ENCODE results near the gene RPTOR. TPM values are rescaled to one million over a fixed set of nuclear protein-coding genes. Genes with fewer than 3 reads are reported as not detected.

Gene RPTOR
- total RNA-seq, 3 donors from 2014 or later (not counting 1 experiment from before 2014, with no cell fraction given) = 49.2 to 63.6 (median 55.4) TPM

DNA sequence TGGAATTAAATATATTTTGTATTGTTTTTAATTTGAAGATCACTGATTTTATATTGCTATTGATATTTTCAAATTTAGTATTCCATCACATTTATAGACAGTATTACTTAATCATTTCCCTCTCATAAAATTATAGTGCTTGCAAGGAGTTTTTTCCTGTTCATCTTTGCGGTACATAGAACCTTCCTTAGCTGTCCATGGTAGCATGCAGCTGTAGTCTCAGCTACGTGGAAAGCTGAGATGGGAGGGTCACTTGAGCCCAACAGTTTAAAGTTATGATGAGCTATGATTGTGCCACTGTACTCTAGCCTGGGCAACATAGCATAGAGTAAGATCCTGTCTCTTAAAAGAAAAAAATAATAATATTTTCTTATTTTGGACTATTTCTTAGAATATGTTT lies 231.2 kb downstream of the RPTOR start:
- Histone ChIP-seq H3K9me3 (ENCODE audit: control insufficient read depth, insufficient read depth, low read length) (no peaks in the 10 kb centered on the region), H3K36me3 (ENCODE audit: control insufficient read depth, insufficient read depth, low read length) (no peaks in the 10 kb centered on the region), H3K27ac (ENCODE audit: low read length) (no peak overlapping the region), H3K4me1 (ENCODE audit: control insufficient read depth, insufficient read depth, low read length) (peaks cover 26% of the 10 kb centered on the region), H3K4me3 (ENCODE audit: low read length) (no peak overlapping the region), H3K27me3 (ENCODE audit: control insufficient read depth, insufficient read depth, low read length) (no peaks in the 10 kb centered on the region)
- no peak for TF ChIP-seq CTCF (IDR thresholded peaks at IDR 0.05)
- no peaks in the 10 kb centered on the region for H3K27me3 Mint-ChIP-seq (ENCODE audit: low read depth in 2 of 2)
- peaks cover 10% of the 10 kb centered on the region for H3K36me3 Mint-ChIP-seq
- 93% methylated on average over 2 of the region's 2 CpGs for WGBS (ENCODE audit: insufficient coverage)
- no peak overlapping the region for H3K4me3 Mint-ChIP-seq
- intact Hi-C loops (cut with micrococcal nuclease) = no loop called here
- DNase-seq (no peak), ATAC-seq (no peak)
- H3K4me1 Mint-ChIP-seq = peaks cover 24 to 32% of the 10 kb centered on the region in 2 donors
- no peaks in the 10 kb centered on the region for H3K9me3 Mint-ChIP-seq
- H3K27ac Mint-ChIP-seq = no peak overlapping the region

- Mint-ChIP-seq H3K4me1 (peaks cover 33 to 38% of the 10 kb centered on the region in 2 donors), H3K27ac (no peak overlapping the region), H3K4me3 (no peak overlapping the region), H3K27me3 (ENCODE audit: low read depth in 2 of 2) (no peaks in the 10 kb centered on the region), H3K36me3 (peaks cover 10% of the 10 kb centered on the region), H3K9me3 (no peaks in the 10 kb centered on the region)
- Histone ChIP-seq H3K9me3 (ENCODE audit: control insufficient read depth, insufficient read depth, low read length) (no peaks in the 10 kb centered on the region), H3K36me3 (ENCODE audit: control insufficient read depth, insufficient read depth, low read length) (no peaks in the 10 kb centered on the region), H3K4me3 (ENCODE audit: low read length) (no peak overlapping the region), H3K4me1 (ENCODE audit: control insufficient read depth, insufficient read depth, low read length) (peaks cover 40% of the 10 kb centered on the region), H3K27me3 (ENCODE audit: control insufficient read depth, insufficient read depth, low read length) (no peaks in the 10 kb centered on the region), H3K27ac (ENCODE audit: low read length) (no peak overlapping the region)
- DNase-seq (no peak), ATAC-seq (no peak)
- intact Hi-C loops (cut with micrococcal nuclease) = no loop called here
- TF ChIP-seq CTCF (IDR thresholded peaks at IDR 0.05) = no peak
- 98% methylated on average over 6 of the region's 6 CpGs for WGBS (ENCODE audit: insufficient coverage)
Observed at GRCh38 chr17:80777274-80777673, 232.6 kb downstream of the RPTOR start.

DNA sequence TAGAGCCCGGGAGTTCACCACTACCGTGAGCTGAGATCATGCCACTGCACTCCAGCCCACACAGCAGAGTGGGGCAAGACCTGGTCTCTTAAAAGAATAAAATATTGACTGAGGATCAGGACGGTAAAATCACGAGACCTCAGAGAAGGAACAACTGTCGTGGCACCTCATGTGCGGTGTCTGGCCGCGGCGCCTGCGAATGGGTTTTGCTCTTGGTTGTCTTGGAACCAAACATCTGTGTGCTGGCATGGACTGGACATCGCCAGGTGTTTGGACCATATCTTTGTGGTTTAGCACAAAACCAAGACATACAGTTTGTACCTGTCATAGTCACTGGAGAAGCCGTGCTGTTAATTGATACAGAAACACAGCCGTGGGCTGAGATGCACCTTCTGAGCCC lies 234.1 kb downstream of the RPTOR start:
- intact Hi-C loops (cut with micrococcal nuclease) = no loop called here
- Mint-ChIP-seq H3K9me3 (no peaks in the 10 kb centered on the region), H3K4me1 (peaks cover 47 to 53% of the 10 kb centered on the region in 2 donors), H3K36me3 (peaks cover 10% of the 10 kb centered on the region), H3K27ac (no peak overlapping the region), H3K4me3 (no peak overlapping the region), H3K27me3 (ENCODE audit: low read depth in 2 of 2) (no peaks in the 10 kb centered on the region)
- no peaks in the 10 kb centered on the region for H3K9me3 ChIP-seq (ENCODE audit: control insufficient read depth, insufficient read depth, low read length)
- no peak for DNase-seq
- no peak for ATAC-seq
- TF ChIP-seq CTCF (IDR thresholded peaks at IDR 0.05) = no peak
- peaks cover 52% of the 10 kb centered on the region for H3K4me1 ChIP-seq (ENCODE audit: control insufficient read depth, insufficient read depth, low read length)
- no peak overlapping the region for H3K4me3 ChIP-seq (ENCODE audit: low read length)
- WGBS (ENCODE audit: insufficient coverage) = 95% methylated on average over 13 of the region's 13 CpGs
- H3K27me3 ChIP-seq (ENCODE audit: control insufficient read depth, insufficient read depth, low read length) = no peaks in the 10 kb centered on the region
- H3K27ac ChIP-seq (ENCODE audit: low read length) = no peak overlapping the region
- no peaks in the 10 kb centered on the region for H3K36me3 ChIP-seq (ENCODE audit: control insufficient read depth, insufficient read depth, low read length)

DNA sequence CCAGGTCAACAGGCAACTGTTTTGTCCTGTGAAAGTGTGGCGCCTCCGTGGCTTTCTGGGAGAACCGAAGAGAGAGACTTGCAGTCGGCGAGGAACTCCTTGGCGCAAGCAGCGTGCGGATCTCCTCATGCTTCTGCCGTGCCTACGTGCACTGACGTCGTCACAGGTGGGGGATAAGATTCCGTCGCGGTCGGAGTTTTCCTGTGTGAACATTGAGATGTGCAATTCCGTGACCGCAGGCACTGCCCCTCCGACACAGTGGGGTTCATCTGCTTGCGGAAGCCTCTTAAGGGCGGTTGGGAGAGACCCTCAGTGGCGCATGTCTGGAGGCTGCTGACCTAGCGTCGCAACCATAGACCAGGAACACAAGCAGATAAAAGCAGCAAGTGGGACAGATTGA lies 234.7 kb downstream of the RPTOR start:
- ATAC-seq (no peak), DNase-seq (no peak)
- no peaks in the 10 kb centered on the region for H3K9me3 Mint-ChIP-seq
- peaks cover 43 to 54% of the 10 kb centered on the region in 2 donors for H3K4me1 Mint-ChIP-seq
- H3K36me3 Mint-ChIP-seq = peaks cover 10% of the 10 kb centered on the region
- no peak overlapping the region for H3K4me3 Mint-ChIP-seq
- no peak for TF ChIP-seq CTCF (IDR thresholded peaks at IDR 0.05)
- Histone ChIP-seq H3K36me3 (ENCODE audit: control insufficient read depth, insufficient read depth, low read length) (no peaks in the 10 kb centered on the region), H3K27ac (ENCODE audit: low read length) (no peak overlapping the region), H3K27me3 (ENCODE audit: control insufficient read depth, insufficient read depth, low read length) (no peaks in the 10 kb centered on the region), H3K9me3 (ENCODE audit: control insufficient read depth, insufficient read depth, low read length) (no peaks in the 10 kb centered on the region), H3K4me3 (ENCODE audit: low read length) (no peak overlapping the region), H3K4me1 (ENCODE audit: control insufficient read depth, insufficient read depth, low read length) (peaks cover 51% of the 10 kb centered on the region)
- no peaks in the 10 kb centered on the region for H3K27me3 Mint-ChIP-seq (ENCODE audit: low read depth in 2 of 2)
- H3K27ac Mint-ChIP-seq = no peak overlapping the region
- intact Hi-C loops (cut with micrococcal nuclease) = no loop called here
- WGBS (ENCODE audit: insufficient coverage) = 98% methylated on average over 24 of the region's 24 CpGs
